SK-N-SH (cell line): ENCODE data around the gene LRCH3. TPM values are rescaled to one million over a fixed set of nuclear protein-coding genes. Genes with fewer than 3 reads are reported as not detected.

Experiments used
- CTCF ChIA-PET: fragments of 300-600, 350-600 bp; formaldehyde crosslinking; extraction: SDS; loops from one replicate; lab custom pipeline; 2021; lab: Yijun Ruan, JAX
- POLR2A ChIA-PET: fragments of 350-600 bp; sonication (Branson Sonifier 250); formaldehyde crosslinking; extraction: SDS; loops from one replicate; lab custom pipeline; 2020; ENCODE audit warnings: antibody characterized with exemption, inconsistent platforms; lab: Yijun Ruan, JAX
- DNase-seq: peaks from one replicate; pipeline ENCODE4 v3.0.0; 2012
- H2AFZ ChIP-seq: fragments of 200-600 bp; sonication (generic); 2 replicates; pipeline ENCODE4 v1.8.1; 2016; ENCODE audit warnings: antibody characterized with exemption, mild to moderate bottlenecking, low read depth
- H3F3A ChIP-seq: fragments of 200-600 bp; sonication (generic); replicated peaks from 2 replicates; pipeline ENCODE3; 2016; ENCODE audit warnings: antibody characterized with exemption, mild to moderate bottlenecking; ENCODE audit not compliant: insufficient read depth
- H3K27ac ChIP-seq, 2 experiments: fragments of 200-500 bp in 1 of 2; fragments of 200-600 bp in 1 of 2; sonication (Bioruptor generic) in 1 of 2; sonication (generic), shearing (Covaris generic) in 1 of 2; 2 replicates each; pipeline versions ENCODE4 v1.5.1 to v1.6.1; 2014 to 2016; ENCODE audit warnings: low read depth in 2 of 2, inconsistent platforms in 1 of 2, low read length in 1 of 2, mild to moderate bottlenecking in 1 of 2, mixed read lengths in 1 of 2
- H3K27me3 ChIP-seq: fragments of 200-600 bp; sonication (generic), shearing (Covaris generic); 2 replicates; pipeline ENCODE4 v1.6.1; 2016; ENCODE audit warnings: mixed run types; ENCODE audit not compliant: insufficient read depth
- H3K36me3 ChIP-seq, 2 experiments: fragments of 200-500 bp in 1 of 2; fragments of 200-600 bp in 1 of 2; sonication (Bioruptor generic) in 1 of 2; sonication (generic) in 1 of 2; replicated peaks in 1 of 2; 2 replicates each; pipeline versions ENCODE3 to v1.5.1; 2014 to 2016; ENCODE audit warnings: low read length in 1 of 2, mild to moderate bottlenecking in 1 of 2; ENCODE audit not compliant: insufficient read depth in 2 of 2, control insufficient read depth in 1 of 2
- H3K4me1 ChIP-seq, 2 experiments: fragments of 200-500 bp in 1 of 2; fragments of 200-600 bp in 1 of 2; sonication (Bioruptor generic) in 1 of 2; sonication (generic), shearing (Covaris generic) in 1 of 2; 2 replicates each; pipeline versions ENCODE4 v1.5.1 to v1.6.1; 2014 to 2016; ENCODE audit warnings: low read depth in 1 of 2, low read length in 1 of 2, mixed run types in 1 of 2; ENCODE audit not compliant: insufficient read depth in 2 of 2, control insufficient read depth in 1 of 2
- H3K4me2 ChIP-seq: fragments of 200-600 bp; sonication (generic), shearing (Covaris generic); 2 replicates; pipeline ENCODE4 v1.6.1; 2017; ENCODE audit warnings: mixed run types
- H3K4me3 ChIP-seq, 2 experiments: fragments of 200-500 bp in 1 of 2; fragments of 200-600 bp in 1 of 2; sonication (Bioruptor generic) in 1 of 2; sonication (generic), shearing (Covaris generic) in 1 of 2; 2 replicates each; pipeline versions ENCODE4 v1.5.1 to v1.8.1; 2014 to 2016; ENCODE audit warnings: low read depth in 2 of 2, inconsistent platforms in 1 of 2, low read length in 1 of 2, mild to moderate bottlenecking in 1 of 2, mixed read lengths in 1 of 2, moderate library complexity in 1 of 2
- H3K79me2 ChIP-seq: fragments of 200-600 bp; sonication (generic); 2 replicates; pipeline ENCODE4 v1.8.1; 2017; ENCODE audit warnings: mild to moderate bottlenecking; ENCODE audit not compliant: insufficient read depth
- H3K9ac ChIP-seq: fragments of 200-600 bp; sonication (generic); 2 replicates; pipeline ENCODE4 v1.6.1; 2017; ENCODE audit warnings: mixed run types
- H3K9me2 ChIP-seq: fragments of 200-600 bp; sonication (generic); 2 replicates; pipeline ENCODE4 v1.6.1; 2017; ENCODE audit warnings: mixed run types
- H3K9me3 ChIP-seq: fragments of 200-600 bp; sonication (generic); 2 replicates; pipeline ENCODE4 v1.6.1; 2017; ENCODE audit warnings: mixed run types, mild to moderate bottlenecking, moderate library complexity
- H4K20me1 ChIP-seq: fragments of 200-600 bp; sonication (generic); 2 replicates; pipeline ENCODE4 v1.6.1; 2017; ENCODE audit warnings: mild to moderate bottlenecking, mixed run types; ENCODE audit not compliant: insufficient read depth
- CHD2 ChIP-seq: fragments of 150-350 bp; IDR thresholded peaks from 2 replicates; pipeline ENCODE4 v1.6.1; 2018; ENCODE audit warnings: low read length; ENCODE audit not compliant: partially characterized antibody
- ELF1 ChIP-seq: IDR thresholded peaks from 2 replicates; pipeline ENCODE4 v1.4.0; 2012
- EP300 ChIP-seq, 2 experiments: IDR thresholded peaks; 2 replicates each; pipeline versions ENCODE4 v1.4.0 to v1.6.1; 2012; ENCODE audit warnings: borderline replicate concordance in 1 of 2, low read depth in 1 of 2, low read length in 1 of 2
- EZH2phosphoT487 ChIP-seq: fragments of 200-600 bp; sonication (generic); IDR thresholded peaks from 2 replicates; pipeline ENCODE4 v1.6.1; 2017; ENCODE audit warnings: low read depth, mixed run types, mild to moderate bottlenecking, antibody characterized with exemption, moderate library complexity, borderline replicate concordance
- FOXJ3 ChIP-seq: sonication (generic); formaldehyde crosslinking; IDR thresholded peaks from 2 replicates; pipeline ENCODE4 v1.5.1; 2020; ENCODE audit warnings: mild to moderate bottlenecking, missing genetic modification reagents
- FOXM1 ChIP-seq: IDR thresholded peaks from 2 replicates; pipeline ENCODE4 v1.4.0; 2012; ENCODE audit warnings: low read depth, mild to moderate bottlenecking
- GATA2 ChIP-seq: sonication (generic); formaldehyde crosslinking; IDR thresholded peaks from 2 replicates; pipeline ENCODE4 v1.5.0; 2020; ENCODE audit warnings: mild to moderate bottlenecking, missing genetic modification reagents
- MEF2A ChIP-seq: IDR thresholded peaks from 2 replicates; pipeline ENCODE4 v1.4.0; 2012; ENCODE audit warnings: low read depth, borderline replicate concordance
- MXI1 ChIP-seq: IDR thresholded peaks from 2 replicates; pipeline ENCODE4 v1.6.1; 2012; ENCODE audit warnings: mild to moderate bottlenecking, low read depth, low read length, improper control_type of control experiment
- NFIC ChIP-seq: IDR thresholded peaks from 2 replicates; pipeline ENCODE4 v1.4.0; 2012; ENCODE audit warnings: borderline replicate concordance
- NRF1 ChIP-seq: IDR thresholded peaks from 2 replicates; pipeline ENCODE4 v1.6.1; 2012; ENCODE audit warnings: low read depth, mild to moderate bottlenecking, low read length
- PBX3 ChIP-seq: IDR thresholded peaks from 2 replicates; pipeline ENCODE4; 2012
- POLR2AphosphoS5 ChIP-seq: IDR thresholded peaks from 2 replicates; pipeline ENCODE4 v1.6.1; 2012; ENCODE audit warnings: low read depth, low read length
- RAD21 ChIP-seq: IDR thresholded peaks from 2 replicates; pipeline ENCODE4 v1.6.1; 2012; ENCODE audit warnings: mild to moderate bottlenecking, low read length
- RCOR1 ChIP-seq: fragments of 150-350 bp; IDR thresholded peaks from 2 replicates; pipeline ENCODE4 v1.6.1; 2017; ENCODE audit warnings: antibody characterized with exemption, low read length
- RFX5 ChIP-seq: IDR thresholded peaks from 2 replicates; pipeline ENCODE4 v1.6.1; 2012; ENCODE audit warnings: mild to moderate bottlenecking, improper control_type of control experiment, low read length
- RXRA ChIP-seq: IDR thresholded peaks from 2 replicates; pipeline ENCODE4 v1.4.0; 2012; ENCODE audit warnings: low read depth, mild to moderate bottlenecking, borderline replicate concordance
- SIN3A ChIP-seq: IDR thresholded peaks from 2 replicates; pipeline ENCODE4 v1.6.1; 2012; ENCODE audit warnings: low read depth, mild to moderate bottlenecking, low read length, moderate library complexity, borderline replicate concordance
- SMC3 ChIP-seq: IDR thresholded peaks from 2 replicates; pipeline ENCODE4 v1.6.1; 2012; ENCODE audit warnings: low read depth, low read length, improper control_type of control experiment
- USF1 ChIP-seq: IDR thresholded peaks from 2 replicates; pipeline ENCODE4 v1.4.0; 2012; ENCODE audit warnings: low read depth, borderline replicate concordance
- WGBS: methylation state at CpG from one replicate; pipeline ENCODE4 v1.1.6; 2017; ENCODE audit warnings: low lambda C conversion rate; 5-methylcytosine and 5-hydroxymethylcytosine counted together
- polyA plus RNA-seq, 3 experiments: library from polyadenylated mRNA; depleted of rRNA; stranded (reverse); fragments of >200 nt; gene quantifications; 2 replicates each; pipeline ENCODE4 v1.2.3, GENCODE V29; 2012
- TF ChIP-seq, protein P1 (sequence below): fragments of 150-350 bp; IDR thresholded peaks from 2 replicates; pipeline ENCODE4 v1.6.1; 2016; ENCODE audit warnings: mild to moderate bottlenecking, low read depth, low read length
- TF ChIP-seq, protein P2 (sequence below): IDR thresholded peaks from 2 replicates; pipeline ENCODE4 v1.4.0; 2012; ENCODE audit warnings: low read depth
- TF ChIP-seq, protein P3 (sequence below): IDR thresholded peaks from 2 replicates; pipeline ENCODE4 v1.6.1; 2012; ENCODE audit warnings: mild to moderate bottlenecking, low read depth, low read length, moderate library complexity
- TF ChIP-seq, protein P4 (sequence below): fragments of 200-600 bp; sonication (generic); IDR thresholded peaks from 2 replicates; pipeline ENCODE4 v1.6.1; 2017; ENCODE audit warnings: antibody characterized with exemption, mild to moderate bottlenecking, moderate library complexity

LRCH3 gene
- polyA plus RNA-seq, 1 of the 3 experiments (the other 2 are of a cell fraction): 22.6 TPM

- peak; percentile 96 for DNase-seq
- H3K79me2 ChIP-seq: peaks cover 42% of the 10 kb centered on the region
- H3K4me3 ChIP-seq: peak within 1 kb of the TSS; percentile 75 to 77
- no peaks in the 10 kb centered on the region for H3K9me3 ChIP-seq
- no peaks in the 10 kb centered on the region for H3K27me3 ChIP-seq
- WGBS: 0% methylated on average over 26 of the region's 104 CpGs
- peak within 1 kb of the TSS; percentile 82 for H3K9ac ChIP-seq
- H3K4me1 ChIP-seq: peaks cover 0 to 10% of the 10 kb centered on the region in 2 experiments; a peak in 3 of 4 replicates
- peak within 1 kb of the TSS; percentile 84 for H2AFZ ChIP-seq
- peak within 1 kb of the TSS; percentile 76 for H3K4me2 ChIP-seq
- CTCF ChIA-PET: interaction anchor here (1.3 to 1.4 kb wide), 3 partner anchors 12 to 39 kb away, joined by 3 to 5 read pairs (median 3); partner anchors contain the start of gene RUBCN
- POLR2A ChIA-PET: interaction anchor here (0.8 kb wide), 1 partner anchor 12 kb away, joined by 3 read pairs; no protein-coding TSS in a partner anchor
- no peaks in the 10 kb centered on the region for H3K9me2 ChIP-seq
- peaks cover 51% of the 10 kb centered on the region for H3F3A ChIP-seq
- H4K20me1 ChIP-seq: peaks cover 41% of the 10 kb centered on the region
- H3K36me3 ChIP-seq: no peaks in the 10 kb centered on the region
- H3K27ac ChIP-seq: peak within 1 kb of the TSS; percentile 91 to 94
- TF ChIP-seq CHD2 (peak; percentile 85), MEF2A (no peak), NRF1 (peak; percentile 78), RCOR1 (no peak; the same call in 1 of the 2 replicates), FOXM1 (no peak), GATA2 (no peak), RFX5 (no peak), EZH2phosphoT487 (no peak), PBX3 (no peak), RXRA (no peak), MXI1 (peak; percentile 72), RAD21 (0 out of 2 replicates have a peak, but pooled peaks have one; percentile 22), POLR2AphosphoS5 (peak; percentile 79; the same call in 1 of the 2 replicates), ELF1 (no peak), USF1 (no peak), SIN3A (peak; percentile 8; the same call in 1 of the 2 replicates), SMC3 (no peak), FOXJ3 (CRISPR knock-in tag) (no peak), NFIC (no peak), EP300 (IDR thresholded peaks at IDR 0.05; ENCODE audit: borderline replicate concordance in 1 of 2, low read depth in 1 of 2, low read length in 1 of 2) (no peak)
- TF ChIP-seq, protein P1, sequence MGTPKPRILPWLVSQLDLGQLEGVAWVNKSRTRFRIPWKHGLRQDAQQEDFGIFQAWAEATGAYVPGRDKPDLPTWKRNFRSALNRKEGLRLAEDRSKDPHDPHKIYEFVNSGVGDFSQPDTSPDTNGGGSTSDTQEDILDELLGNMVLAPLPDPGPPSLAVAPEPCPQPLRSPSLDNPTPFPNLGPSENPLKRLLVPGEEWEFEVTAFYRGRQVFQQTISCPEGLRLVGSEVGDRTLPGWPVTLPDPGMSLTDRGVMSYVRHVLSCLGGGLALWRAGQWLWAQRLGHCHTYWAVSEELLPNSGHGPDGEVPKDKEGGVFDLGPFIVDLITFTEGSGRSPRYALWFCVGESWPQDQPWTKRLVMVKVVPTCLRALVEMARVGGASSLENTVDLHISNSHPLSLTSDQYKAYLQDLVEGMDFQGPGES: no peak
- TF ChIP-seq, protein P2, sequence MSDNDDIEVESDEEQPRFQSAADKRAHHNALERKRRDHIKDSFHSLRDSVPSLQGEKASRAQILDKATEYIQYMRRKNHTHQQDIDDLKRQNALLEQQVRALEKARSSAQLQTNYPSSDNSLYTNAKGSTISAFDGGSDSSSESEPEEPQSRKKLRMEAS: peak; percentile 59; the same call in 1 of the 2 replicates
- TF ChIP-seq, protein P3, sequence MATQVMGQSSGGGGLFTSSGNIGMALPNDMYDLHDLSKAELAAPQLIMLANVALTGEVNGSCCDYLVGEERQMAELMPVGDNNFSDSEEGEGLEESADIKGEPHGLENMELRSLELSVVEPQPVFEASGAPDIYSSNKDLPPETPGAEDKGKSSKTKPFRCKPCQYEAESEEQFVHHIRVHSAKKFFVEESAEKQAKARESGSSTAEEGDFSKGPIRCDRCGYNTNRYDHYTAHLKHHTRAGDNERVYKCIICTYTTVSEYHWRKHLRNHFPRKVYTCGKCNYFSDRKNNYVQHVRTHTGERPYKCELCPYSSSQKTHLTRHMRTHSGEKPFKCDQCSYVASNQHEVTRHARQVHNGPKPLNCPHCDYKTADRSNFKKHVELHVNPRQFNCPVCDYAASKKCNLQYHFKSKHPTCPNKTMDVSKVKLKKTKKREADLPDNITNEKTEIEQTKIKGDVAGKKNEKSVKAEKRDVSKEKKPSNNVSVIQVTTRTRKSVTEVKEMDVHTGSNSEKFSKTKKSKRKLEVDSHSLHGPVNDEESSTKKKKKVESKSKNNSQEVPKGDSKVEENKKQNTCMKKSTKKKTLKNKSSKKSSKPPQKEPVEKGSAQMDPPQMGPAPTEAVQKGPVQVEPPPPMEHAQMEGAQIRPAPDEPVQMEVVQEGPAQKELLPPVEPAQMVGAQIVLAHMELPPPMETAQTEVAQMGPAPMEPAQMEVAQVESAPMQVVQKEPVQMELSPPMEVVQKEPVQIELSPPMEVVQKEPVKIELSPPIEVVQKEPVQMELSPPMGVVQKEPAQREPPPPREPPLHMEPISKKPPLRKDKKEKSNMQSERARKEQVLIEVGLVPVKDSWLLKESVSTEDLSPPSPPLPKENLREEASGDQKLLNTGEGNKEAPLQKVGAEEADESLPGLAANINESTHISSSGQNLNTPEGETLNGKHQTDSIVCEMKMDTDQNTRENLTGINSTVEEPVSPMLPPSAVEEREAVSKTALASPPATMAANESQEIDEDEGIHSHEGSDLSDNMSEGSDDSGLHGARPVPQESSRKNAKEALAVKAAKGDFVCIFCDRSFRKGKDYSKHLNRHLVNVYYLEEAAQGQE: no peak
- TF ChIP-seq, protein P4, sequence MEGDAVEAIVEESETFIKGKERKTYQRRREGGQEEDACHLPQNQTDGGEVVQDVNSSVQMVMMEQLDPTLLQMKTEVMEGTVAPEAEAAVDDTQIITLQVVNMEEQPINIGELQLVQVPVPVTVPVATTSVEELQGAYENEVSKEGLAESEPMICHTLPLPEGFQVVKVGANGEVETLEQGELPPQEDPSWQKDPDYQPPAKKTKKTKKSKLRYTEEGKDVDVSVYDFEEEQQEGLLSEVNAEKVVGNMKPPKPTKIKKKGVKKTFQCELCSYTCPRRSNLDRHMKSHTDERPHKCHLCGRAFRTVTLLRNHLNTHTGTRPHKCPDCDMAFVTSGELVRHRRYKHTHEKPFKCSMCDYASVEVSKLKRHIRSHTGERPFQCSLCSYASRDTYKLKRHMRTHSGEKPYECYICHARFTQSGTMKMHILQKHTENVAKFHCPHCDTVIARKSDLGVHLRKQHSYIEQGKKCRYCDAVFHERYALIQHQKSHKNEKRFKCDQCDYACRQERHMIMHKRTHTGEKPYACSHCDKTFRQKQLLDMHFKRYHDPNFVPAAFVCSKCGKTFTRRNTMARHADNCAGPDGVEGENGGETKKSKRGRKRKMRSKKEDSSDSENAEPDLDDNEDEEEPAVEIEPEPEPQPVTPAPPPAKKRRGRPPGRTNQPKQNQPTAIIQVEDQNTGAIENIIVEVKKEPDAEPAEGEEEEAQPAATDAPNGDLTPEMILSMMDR: peak; percentile 43
Observed at GRCh38 chr3:197749601-197750395, 41.3 kb upstream of the LRCH3 start, which contains the start of gene FYTTD1. TSS of gene FYTTD1 (plus strand) at chr3:197749883. CDS start at chr3:197749972, 89 bp downstream.
